ENCODE results near the gene RASSF3. TPM values are rescaled to one million over a fixed set of nuclear protein-coding genes. Genes with fewer than 3 reads are reported as not detected.

Gene RASSF3
- polyA plus RNA-seq, 3 donors: 6.6 to 77.9 (median 14.5) TPM

- H4K20me1 ChIP-seq (ENCODE audit: insufficient read depth, low read length): peaks cover 91% of the 10 kb centered on the region
- H3K36me3 ChIP-seq (replicated peaks in 1 of 2; ENCODE audit: control insufficient read depth in 1 of 2, insufficient read depth in 2 of 2, low read length in 2 of 2): peaks cover 67 to 92% of the 10 kb centered on the region in 2 donors
- intact Hi-C loops (cut with micrococcal nuclease): loop anchor here (5.0 kb wide), 3 partner anchors 67 to 142 kb away; partner anchors contain the start of gene RASSF3 (in 1 of the 2)
- 94% methylated on average over 16 of the region's 18 CpGs for WGBS (ENCODE audit: insufficient coverage)
- peaks cover 75% of the 10 kb centered on the region for H3K79me2 ChIP-seq (ENCODE audit: insufficient read depth, low read length)
- Mint-ChIP-seq H3K27me3 (ENCODE audit: low read depth in 3 of 3) (peaks cover 0 to 2% (median 0%) of the 10 kb centered on the region in 3 donors), H3K27ac (peak overlapping the region in 5 of 7 donors; percentile 1 to 66 (median 20)), H3K4me1 (peaks cover 13% of the 10 kb centered on the region), H3K4me3 (no peak overlapping the region), H3K36me3 (peaks cover 63 to 84% of the 10 kb centered on the region in 2 donors), H3K9me3 (no peaks in the 10 kb centered on the region)
- no peak for TF ChIP-seq CTCF (IDR thresholded peaks at IDR 0.05)
- H3K4me3 ChIP-seq (replicated peaks in 1 of 3; ENCODE audit: low read depth in 2 of 3, low read length in 3 of 3): no peak overlapping the region
- no peak overlapping the region for H2AFZ ChIP-seq (ENCODE audit: insufficient read depth, low read depth, low read length, poor library complexity, severe bottlenecking)
- H3K9ac ChIP-seq (ENCODE audit: insufficient read depth, low read length, poor library complexity, severe bottlenecking): no peak overlapping the region
- H3K27me3 ChIP-seq (ENCODE audit: control insufficient read depth in 2 of 2, insufficient read depth in 2 of 2, low read length in 2 of 2): no peaks in the 10 kb centered on the region
- no peaks in the 10 kb centered on the region for H3K9me3 ChIP-seq (replicated peaks in 1 of 2; ENCODE audit: control insufficient read depth in 1 of 2, insufficient read depth in 1 of 2, low read length in 2 of 2)
- H3K27ac ChIP-seq (ENCODE audit: low read depth in 1 of 2, low read length in 2 of 2): peak overlapping the region; percentile 1 to 55
- DNase-seq: no peak
- no peak overlapping the region for H3K4me2 ChIP-seq (replicated peaks; ENCODE audit: extremely low read depth, low read length, poor library complexity, severe bottlenecking)
- peaks cover 7 to 16% of the 10 kb centered on the region in 2 donors for H3K4me1 ChIP-seq (ENCODE audit: control insufficient read depth in 1 of 2, insufficient read depth in 2 of 2, low read length in 2 of 2)
Measured at GRCh38 chr12:64694130-64695040, 84.1 kb downstream of the RASSF3 start.

GRCh38 chr12:64695550-64695949, 85.3 kb downstream of the RASSF3 start:
- H3K9me3 ChIP-seq (replicated peaks in 1 of 2; ENCODE audit: control insufficient read depth in 1 of 2, insufficient read depth in 1 of 2, low read length in 2 of 2): no peaks in the 10 kb centered on the region
- H3K27me3 Mint-ChIP-seq (ENCODE audit: low read depth in 3 of 3): peaks cover 0 to 2% (median 0%) of the 10 kb centered on the region in 3 donors
- H3K4me1 ChIP-seq (ENCODE audit: control insufficient read depth in 1 of 2, insufficient read depth in 2 of 2, low read length in 2 of 2): peaks cover 18 to 27% of the 10 kb centered on the region in 2 donors
- no peaks in the 10 kb centered on the region for H3K27me3 ChIP-seq (ENCODE audit: control insufficient read depth in 2 of 2, insufficient read depth in 2 of 2, low read length in 2 of 2)
- H3K4me3 Mint-ChIP-seq: no peak overlapping the region
- no peak overlapping the region for H3K4me2 ChIP-seq (replicated peaks; ENCODE audit: extremely low read depth, low read length, poor library complexity, severe bottlenecking)
- peaks cover 0 to 2% (median 0%) of the 10 kb centered on the region in 7 donors for H3K9me3 Mint-ChIP-seq
- peaks cover 85% of the 10 kb centered on the region for H4K20me1 ChIP-seq (ENCODE audit: insufficient read depth, low read length)
- intact Hi-C loops (cut with micrococcal nuclease): loop anchor here (5.0 kb wide), 3 partner anchors 68 to 143 kb away; partner anchors contain the start of gene RASSF3 (in 1 of the 2)
- 67% methylated on average over 2 of the region's 5 CpGs for WGBS (ENCODE audit: insufficient coverage)
- H3K36me3 Mint-ChIP-seq: peaks cover 61 to 81% of the 10 kb centered on the region in 2 donors
- TF ChIP-seq CTCF (IDR thresholded peaks at IDR 0.05): no peak
- peak overlapping the region in 6 of 7 donors; percentile 4 to 80 (median 34) for H3K27ac Mint-ChIP-seq
- no peak overlapping the region for H2AFZ ChIP-seq (ENCODE audit: insufficient read depth, low read depth, low read length, poor library complexity, severe bottlenecking)
- no peak overlapping the region for H3K9ac ChIP-seq (ENCODE audit: insufficient read depth, low read length, poor library complexity, severe bottlenecking)
- no peak for DNase-seq
- peak overlapping the region; percentile 34 to 55 for H3K27ac ChIP-seq (ENCODE audit: low read depth in 1 of 2, low read length in 2 of 2)
- H3K36me3 ChIP-seq (replicated peaks in 1 of 2; ENCODE audit: control insufficient read depth in 1 of 2, insufficient read depth in 2 of 2, low read length in 2 of 2): peaks cover 66 to 86% of the 10 kb centered on the region in 2 donors
- peaks cover 63% of the 10 kb centered on the region for H3K79me2 ChIP-seq (ENCODE audit: insufficient read depth, low read length)
- peaks cover 21% of the 10 kb centered on the region for H3K4me1 Mint-ChIP-seq
- H3K4me3 ChIP-seq (replicated peaks in 1 of 3; ENCODE audit: low read depth in 2 of 3, low read length in 3 of 3): no peak overlapping the region

Data from CD14-positive monocyte (primary cell).